Activated naive CD8-positive, alpha-beta T cell (primary cell): ENCODE data around the gene IL17C.
A peak's percentile ranks its signal among the peaks of the same experiment; 100 is the strongest.

Experiments
- H3K27ac Mint-ChIP-seq: one replicate; pipeline ENCODE4 v1.8.0; 2021; ENCODE audit warnings: mixed read lengths
- H3K27me3 Mint-ChIP-seq: one replicate; pipeline ENCODE4 v1.8.0; 2021; ENCODE audit warnings: mixed read lengths
- H3K36me3 Mint-ChIP-seq: one replicate; pipeline ENCODE4 v1.8.0; 2021; ENCODE audit warnings: mixed read lengths
- H3K4me1 Mint-ChIP-seq: one replicate; pipeline ENCODE4 v1.8.0; 2021; ENCODE audit warnings: low read depth, mixed read lengths
- H3K4me3 Mint-ChIP-seq: one replicate; pipeline ENCODE4 v1.8.0; 2021; ENCODE audit warnings: mild to moderate bottlenecking, mixed read lengths
- H3K9me3 Mint-ChIP-seq: one replicate; pipeline ENCODE4 v1.8.0; 2021; ENCODE audit warnings: low read depth, mixed read lengths

Gene IL17C

DNA sequence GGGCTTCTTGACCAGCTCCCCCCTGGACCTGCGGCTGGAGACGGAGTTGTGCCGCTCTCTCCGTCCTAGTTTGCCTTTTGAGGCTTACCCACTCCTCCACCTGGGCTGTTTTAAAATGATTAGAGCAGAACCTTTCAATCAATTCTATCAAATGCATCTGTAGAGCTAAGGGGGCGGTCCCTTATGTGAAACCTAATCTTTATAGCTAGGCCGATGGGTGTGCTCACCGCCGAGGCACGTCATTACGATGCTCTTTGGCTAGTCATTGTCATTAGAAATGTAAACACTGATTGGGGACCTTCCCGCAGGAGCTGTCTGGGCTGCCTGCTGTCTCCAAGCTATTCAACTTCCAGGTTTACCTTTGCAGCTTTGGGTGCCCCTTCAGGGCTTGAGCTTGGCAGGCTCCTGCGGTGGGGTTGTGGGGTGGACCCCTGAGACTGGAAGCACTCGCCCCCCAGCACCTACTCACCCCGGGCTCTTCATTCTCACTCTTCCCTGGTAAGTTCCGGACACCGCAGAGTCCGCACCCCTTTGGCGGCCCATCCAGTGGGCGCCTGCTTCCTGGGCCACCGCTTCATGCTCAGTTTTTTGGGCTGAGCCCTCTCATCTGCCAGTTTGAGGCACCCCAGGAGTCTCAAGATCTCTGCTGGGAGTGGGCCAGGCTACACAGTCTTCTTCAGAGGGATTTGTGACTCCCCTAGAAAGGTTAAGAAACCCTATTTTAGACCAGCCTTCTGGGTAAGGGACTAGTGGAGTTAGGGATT, 20.9 kb upstream of the IL17C start:
- Mint-ChIP-seq H3K27ac (peak overlapping the region; percentile 61), H3K4me1 (peaks cover 45% of the 10 kb centered on the region), H3K36me3 (peaks cover 4% of the 10 kb centered on the region), H3K9me3 (no peaks in the 10 kb centered on the region), H3K4me3 (no peak overlapping the region), H3K27me3 (no peaks in the 10 kb centered on the region)

DNA sequence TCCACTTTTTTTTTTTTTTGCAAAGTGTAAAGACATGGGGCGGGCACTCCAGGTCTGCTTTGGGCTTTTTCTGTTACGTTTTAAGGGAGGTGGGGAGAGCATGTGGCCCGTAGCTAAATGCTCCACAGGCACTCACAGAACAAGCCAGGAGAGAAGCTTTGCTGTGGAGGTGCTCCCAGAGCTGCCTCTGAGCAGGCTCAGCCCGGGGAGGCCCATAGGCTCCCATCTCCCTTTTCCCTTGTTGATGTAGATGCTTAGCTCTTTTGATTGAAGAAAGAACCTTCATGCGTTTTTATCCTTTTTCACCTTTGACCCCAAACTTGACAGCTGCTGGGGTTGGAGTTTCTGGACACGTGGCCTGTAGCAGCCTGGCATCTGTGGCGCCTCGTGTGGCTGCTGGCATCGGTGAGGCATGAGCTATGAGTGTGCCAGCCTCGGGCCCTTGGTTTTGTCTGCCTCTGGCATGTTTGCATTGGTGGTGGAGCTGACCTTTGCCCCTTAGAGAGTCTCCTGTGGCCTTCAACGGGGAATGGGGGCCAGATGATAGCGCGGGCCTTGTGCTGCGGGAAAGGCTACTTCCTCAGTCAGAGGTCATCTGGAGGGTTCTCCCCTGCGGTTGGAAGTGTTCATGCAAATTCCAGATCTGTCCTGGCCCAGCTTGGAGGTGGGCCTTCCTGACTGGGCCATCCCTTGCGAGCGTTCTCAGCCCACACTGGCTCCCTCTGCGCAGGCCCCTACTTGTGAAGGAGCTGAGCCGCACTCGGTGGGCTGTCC, 20.0 kb upstream of the IL17C start:
- peaks cover 42% of the 10 kb centered on the region for H3K4me1 Mint-ChIP-seq
- no peak overlapping the region for H3K4me3 Mint-ChIP-seq
- no peaks in the 10 kb centered on the region for H3K9me3 Mint-ChIP-seq
- no peaks in the 10 kb centered on the region for H3K27me3 Mint-ChIP-seq
- no peak overlapping the region for H3K27ac Mint-ChIP-seq
- H3K36me3 Mint-ChIP-seq = peaks cover 4% of the 10 kb centered on the region

DNA sequence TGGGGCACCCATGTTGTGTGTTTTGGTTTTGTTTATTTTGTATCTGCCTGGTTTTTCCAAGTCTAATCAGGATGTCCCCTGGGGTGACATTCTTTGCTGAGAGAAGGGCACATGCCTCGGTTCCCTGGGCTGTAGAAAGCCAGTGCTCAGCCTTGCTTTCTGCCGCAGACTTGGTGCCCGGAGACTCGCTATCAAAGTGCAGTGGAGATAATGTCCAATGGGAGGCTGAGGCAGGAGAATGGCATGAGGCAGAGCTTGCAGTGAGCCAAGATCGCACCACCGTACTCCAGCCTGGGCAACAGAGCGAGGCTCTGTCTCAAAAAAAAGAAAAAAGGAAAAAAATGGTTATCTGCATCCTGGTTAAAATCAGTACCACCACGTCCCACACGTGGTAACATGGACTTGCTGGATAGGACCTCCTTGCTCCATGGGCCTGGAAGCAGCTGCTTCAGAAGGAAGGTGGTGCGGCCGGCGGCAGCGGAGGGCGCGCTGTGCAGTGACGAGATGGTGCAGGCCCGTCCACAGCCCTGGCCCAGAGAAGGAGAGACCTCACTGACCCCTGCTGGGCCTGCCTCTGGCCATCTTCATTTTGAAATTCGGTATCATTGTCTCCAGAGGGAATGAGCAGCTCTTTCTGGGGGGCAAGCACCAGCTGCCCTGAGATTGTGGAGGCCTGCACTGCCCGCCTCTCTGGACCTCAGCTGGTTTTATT, 19.3 kb upstream of the IL17C start:
- no peaks in the 10 kb centered on the region for H3K27me3 Mint-ChIP-seq
- H3K36me3 Mint-ChIP-seq = no peaks in the 10 kb centered on the region
- H3K4me3 Mint-ChIP-seq = no peak overlapping the region
- no peaks in the 10 kb centered on the region for H3K9me3 Mint-ChIP-seq
- peak overlapping the region; percentile 28 for H3K27ac Mint-ChIP-seq
- peaks cover 38% of the 10 kb centered on the region for H3K4me1 Mint-ChIP-seq

DNA sequence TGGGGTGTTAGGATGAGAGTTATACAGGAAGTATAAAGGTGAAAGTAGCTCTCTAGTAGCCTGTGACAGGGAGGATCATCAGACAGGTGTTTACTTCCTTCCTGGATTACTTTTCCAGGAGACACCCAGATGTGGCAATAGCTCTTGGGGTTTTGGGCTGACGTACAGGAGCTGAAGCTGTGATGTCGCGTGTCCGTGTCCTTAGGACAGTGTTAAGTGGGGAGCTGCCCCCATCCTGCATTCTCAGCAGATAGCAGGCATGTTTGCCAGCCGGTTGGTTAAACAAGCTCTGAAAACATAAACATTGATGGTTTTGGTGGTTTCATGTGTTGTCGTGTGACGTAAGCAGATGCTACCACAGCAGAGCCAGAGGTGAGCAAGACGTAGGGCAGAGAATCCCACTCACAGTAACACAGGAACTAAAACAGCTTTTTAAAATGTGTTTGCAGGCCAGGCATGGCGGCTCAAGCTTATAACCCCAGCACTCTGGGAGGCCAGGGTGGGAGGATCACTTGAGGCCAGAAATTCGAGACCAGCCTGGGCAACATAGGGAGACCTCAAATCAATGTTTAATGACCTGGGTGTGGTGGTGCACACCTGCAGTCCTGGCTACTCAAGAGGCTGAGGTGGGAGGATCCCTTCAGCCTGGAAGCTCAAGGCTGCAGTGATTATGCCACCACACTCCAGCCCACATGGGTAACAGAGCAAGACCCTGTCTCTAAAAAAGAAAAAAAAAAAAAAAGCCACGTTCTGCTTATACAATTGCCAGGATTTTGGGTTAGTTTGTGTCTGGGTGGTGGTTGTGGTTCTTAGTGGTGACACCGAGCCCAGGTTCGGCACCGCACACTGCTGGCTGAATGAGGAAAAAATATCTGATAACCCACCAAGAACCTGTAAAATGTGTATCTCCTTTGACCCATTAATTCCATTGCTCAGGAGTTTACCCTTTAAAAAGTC, 18.2 kb upstream of the IL17C start:
- peak overlapping the region; percentile 75 for H3K27ac Mint-ChIP-seq
- H3K27me3 Mint-ChIP-seq = no peaks in the 10 kb centered on the region
- H3K36me3 Mint-ChIP-seq = no peaks in the 10 kb centered on the region
- no peaks in the 10 kb centered on the region for H3K9me3 Mint-ChIP-seq
- H3K4me1 Mint-ChIP-seq = peaks cover 37% of the 10 kb centered on the region
- H3K4me3 Mint-ChIP-seq = peak overlapping the region; percentile 58

DNA sequence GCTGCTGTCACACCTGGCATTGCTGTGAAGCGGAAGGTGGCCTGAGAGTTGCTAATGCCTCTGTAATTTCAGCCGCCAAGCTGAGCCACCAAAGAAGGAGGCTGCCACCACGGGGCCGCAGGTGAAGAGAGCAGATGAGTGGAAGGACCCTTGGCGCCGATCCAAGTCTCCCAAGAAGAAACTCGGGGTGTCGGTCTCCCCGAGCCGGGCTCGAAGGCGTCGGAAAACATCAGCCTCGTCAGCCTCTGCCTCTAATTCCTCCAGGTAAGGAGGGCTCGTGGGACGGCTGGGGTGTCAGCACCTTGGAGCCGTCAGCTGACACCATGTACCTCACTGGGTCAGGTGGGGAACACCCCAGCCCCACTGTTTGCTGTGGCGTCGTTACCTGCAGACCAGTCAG, 16.2 kb upstream of the IL17C start:
- no peak overlapping the region for H3K27ac Mint-ChIP-seq
- H3K4me1 Mint-ChIP-seq = peaks cover 31% of the 10 kb centered on the region
- H3K27me3 Mint-ChIP-seq = no peaks in the 10 kb centered on the region
- H3K36me3 Mint-ChIP-seq = no peaks in the 10 kb centered on the region
- no peak overlapping the region for H3K4me3 Mint-ChIP-seq
- no peaks in the 10 kb centered on the region for H3K9me3 Mint-ChIP-seq

DNA sequence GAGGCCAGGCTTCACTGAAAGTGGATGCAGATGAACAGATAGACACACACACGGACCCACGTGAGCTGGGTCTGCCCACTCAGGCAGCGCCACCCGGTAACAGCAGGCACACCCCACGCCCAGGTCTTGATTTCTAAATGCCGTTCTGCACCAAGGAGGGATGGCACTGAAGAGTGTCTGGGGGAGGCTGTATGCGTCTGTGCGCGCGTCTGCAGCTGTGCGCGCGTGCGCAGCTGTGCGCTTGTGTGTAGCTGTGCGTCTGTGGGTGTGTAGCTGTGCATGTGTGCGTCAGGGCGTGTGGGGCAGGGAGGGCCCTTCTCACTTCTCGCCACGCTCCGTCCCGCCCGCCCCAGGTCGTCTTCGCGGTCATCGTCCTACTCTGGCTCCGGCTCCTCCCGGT, 15.5 kb upstream of the IL17C start:
- Mint-ChIP-seq H3K27me3 (no peaks in the 10 kb centered on the region), H3K4me1 (peaks cover 31% of the 10 kb centered on the region), H3K36me3 (no peaks in the 10 kb centered on the region), H3K9me3 (no peaks in the 10 kb centered on the region), H3K4me3 (no peak overlapping the region), H3K27ac (peak overlapping the region; percentile 41)

DNA sequence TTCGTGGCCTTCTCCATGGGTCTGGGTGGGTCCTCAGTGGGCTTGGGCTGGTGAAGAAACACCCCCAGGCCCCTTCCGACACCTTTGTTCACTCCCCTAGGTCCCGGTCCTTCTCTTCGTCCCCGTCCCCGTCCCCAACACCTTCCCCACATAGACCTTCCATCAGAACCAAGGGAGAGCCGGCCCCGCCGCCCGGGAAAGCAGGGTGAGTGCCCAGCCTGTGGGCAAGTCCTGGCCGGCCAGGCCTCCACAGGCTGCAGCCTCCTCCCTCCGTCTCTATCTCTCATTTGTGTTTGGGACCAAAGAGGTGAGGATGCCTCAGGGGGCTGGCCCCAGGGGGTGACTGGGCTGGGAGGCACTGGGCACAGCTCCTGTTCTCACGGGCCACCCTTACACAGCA, 14.5 kb upstream of the IL17C start:
- no peaks in the 10 kb centered on the region for H3K36me3 Mint-ChIP-seq
- H3K9me3 Mint-ChIP-seq = no peaks in the 10 kb centered on the region
- H3K27ac Mint-ChIP-seq = no peak overlapping the region
- H3K4me1 Mint-ChIP-seq = peaks cover 23% of the 10 kb centered on the region
- no peaks in the 10 kb centered on the region for H3K27me3 Mint-ChIP-seq
- no peak overlapping the region for H3K4me3 Mint-ChIP-seq

DNA sequence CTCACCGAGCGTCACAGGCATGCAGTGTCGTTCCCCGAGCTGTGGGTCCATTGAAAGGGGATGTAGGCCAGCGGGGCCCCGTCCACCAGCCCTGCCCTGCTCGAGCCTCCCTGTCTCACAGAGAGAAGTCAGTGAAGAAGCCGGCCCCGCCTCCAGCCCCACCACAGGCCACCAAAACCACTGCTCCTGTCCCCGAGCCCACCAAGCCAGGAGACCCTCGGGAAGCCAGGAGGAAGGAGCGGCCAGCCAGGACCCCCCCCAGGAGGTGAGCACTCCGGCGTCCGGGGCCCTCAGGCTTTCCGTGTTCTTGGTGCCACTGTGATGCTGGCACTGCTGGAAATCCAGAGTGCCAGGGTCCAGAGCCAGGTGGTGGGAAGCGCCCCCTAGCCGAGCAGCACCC, 13.9 kb upstream of the IL17C start:
- Mint-ChIP-seq H3K27ac (no peak overlapping the region), H3K36me3 (no peaks in the 10 kb centered on the region), H3K27me3 (no peaks in the 10 kb centered on the region), H3K4me1 (peaks cover 16% of the 10 kb centered on the region), H3K9me3 (no peaks in the 10 kb centered on the region), H3K4me3 (no peak overlapping the region)

DNA sequence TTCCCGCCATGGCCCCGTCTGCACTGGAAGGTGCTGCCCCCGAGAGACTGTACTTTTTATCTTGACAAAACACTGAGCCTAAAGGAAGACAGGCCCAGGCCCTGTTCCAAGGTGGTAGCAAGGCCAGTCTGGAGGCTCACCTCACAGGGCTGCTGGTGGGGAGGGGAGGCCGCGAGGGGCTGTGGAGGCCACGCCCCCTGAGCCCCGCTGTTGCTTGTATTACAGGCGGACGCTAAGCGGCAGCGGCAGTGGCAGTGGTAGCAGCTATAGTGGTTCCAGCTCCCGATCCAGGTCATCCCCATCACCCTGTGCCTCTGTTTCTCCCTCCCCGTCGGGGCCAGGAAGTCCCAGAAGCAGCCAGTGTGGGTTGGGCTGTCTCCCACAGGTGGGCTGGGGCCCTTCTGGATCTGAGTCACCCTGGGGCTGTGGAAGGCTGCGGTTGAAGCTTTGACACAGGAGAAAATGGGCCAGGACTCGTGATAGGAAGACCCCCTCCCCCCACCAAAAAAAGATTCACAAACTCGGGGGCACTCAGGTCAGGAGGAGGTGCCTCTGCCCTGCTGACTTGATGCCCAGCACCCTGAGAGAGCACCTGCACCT, 13.3 kb upstream of the IL17C start:
- Mint-ChIP-seq H3K4me1 (peaks cover 10% of the 10 kb centered on the region), H3K9me3 (no peaks in the 10 kb centered on the region), H3K27me3 (no peaks in the 10 kb centered on the region), H3K36me3 (no peaks in the 10 kb centered on the region), H3K27ac (no peak overlapping the region), H3K4me3 (no peak overlapping the region)

DNA sequence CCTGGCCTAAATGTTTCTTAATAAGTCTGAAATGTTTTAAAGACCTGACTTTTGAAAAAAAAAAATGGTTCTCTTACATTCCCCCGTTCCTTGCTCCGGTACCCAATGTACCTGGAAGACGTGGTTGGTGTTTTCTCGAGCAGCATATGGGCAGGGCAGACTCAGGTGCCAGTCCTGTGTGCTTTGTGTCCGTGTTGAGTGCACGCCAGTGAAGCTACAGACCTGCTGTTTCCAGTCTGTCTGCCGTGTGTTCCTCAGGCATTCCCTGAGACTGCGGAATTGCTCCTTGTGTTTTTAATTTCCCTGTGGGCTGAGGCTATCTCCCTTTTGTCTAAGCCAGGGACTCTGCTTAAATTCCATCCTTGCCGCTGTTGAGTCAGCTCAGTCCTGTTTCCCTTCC, 11.7 kb upstream of the IL17C start:
- no peaks in the 10 kb centered on the region for H3K27me3 Mint-ChIP-seq
- H3K4me1 Mint-ChIP-seq = no peaks in the 10 kb centered on the region
- no peaks in the 10 kb centered on the region for H3K36me3 Mint-ChIP-seq
- H3K27ac Mint-ChIP-seq = no peak overlapping the region
- no peak overlapping the region for H3K4me3 Mint-ChIP-seq
- no peaks in the 10 kb centered on the region for H3K9me3 Mint-ChIP-seq

DNA sequence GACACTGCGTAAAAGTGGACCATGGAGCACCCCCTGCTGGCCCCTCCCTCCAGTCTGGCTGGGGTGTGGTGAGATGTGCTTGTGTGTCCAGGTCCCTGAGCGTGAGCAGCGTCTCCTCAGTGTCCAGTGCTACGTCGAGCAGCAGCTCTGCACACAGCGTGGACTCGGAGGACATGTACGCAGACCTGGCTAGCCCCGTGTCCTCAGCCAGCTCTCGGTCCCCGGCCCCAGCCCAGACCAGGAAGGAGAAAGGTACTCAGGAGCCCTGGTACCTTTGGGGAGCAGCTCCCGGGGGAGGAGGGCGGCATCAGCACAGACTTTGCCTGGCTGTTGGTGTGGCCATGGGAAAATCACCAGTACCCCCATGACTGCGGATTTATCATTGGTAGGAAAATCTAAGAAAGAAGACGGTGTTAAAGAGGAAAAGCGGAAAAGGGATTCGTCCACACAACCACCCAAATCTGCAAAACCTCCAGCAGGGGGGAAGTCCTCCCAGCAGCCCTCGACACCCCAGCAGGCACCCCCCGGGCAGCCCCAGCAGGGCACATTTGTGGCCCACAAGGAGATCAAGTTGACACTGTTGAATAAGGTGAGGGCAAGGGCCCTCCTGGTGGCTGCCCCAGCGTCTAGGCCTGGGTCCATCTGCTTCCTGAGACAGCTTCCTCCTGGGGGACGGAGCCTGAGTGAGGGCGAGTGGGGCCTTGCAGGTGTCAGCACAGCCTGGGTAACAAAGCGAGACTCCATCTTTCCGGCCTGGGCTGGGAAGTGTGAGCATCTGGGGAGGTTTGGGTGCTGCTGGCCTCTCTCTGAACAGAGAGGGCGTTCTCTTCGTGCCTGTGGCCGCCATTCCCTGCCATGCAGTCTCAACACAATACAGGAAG, 10.6 kb upstream of the IL17C start:
- no peak overlapping the region for H3K27ac Mint-ChIP-seq

DNA sequence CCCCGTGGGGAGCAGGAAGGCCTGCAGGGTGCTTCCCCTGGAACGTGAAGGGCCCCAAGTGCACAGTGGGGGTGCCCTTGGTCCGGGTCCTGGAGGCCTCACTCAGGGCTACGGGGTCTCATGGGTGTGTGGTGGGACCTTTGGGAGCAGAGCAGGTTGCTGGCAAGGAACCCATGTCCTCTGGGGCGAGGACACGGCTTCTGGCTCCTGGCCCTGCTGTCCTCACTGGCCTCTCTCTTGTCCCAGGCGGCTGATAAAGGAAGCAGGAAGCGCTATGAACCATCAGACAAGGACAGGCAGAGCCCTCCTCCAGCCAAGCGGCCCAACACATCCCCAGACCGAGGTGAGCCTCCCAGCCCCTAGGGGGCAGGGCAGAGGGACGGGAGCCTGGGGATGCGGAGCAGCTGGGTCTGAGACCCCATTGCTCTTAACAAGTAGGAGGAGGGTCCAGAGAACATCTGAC, 9.8 kb upstream of the IL17C start:
- no peak overlapping the region for H3K27ac Mint-ChIP-seq
- H3K4me1 Mint-ChIP-seq = peaks cover 4% of the 10 kb centered on the region
- H3K9me3 Mint-ChIP-seq = no peaks in the 10 kb centered on the region
- no peak overlapping the region for H3K4me3 Mint-ChIP-seq
- H3K27me3 Mint-ChIP-seq = no peaks in the 10 kb centered on the region
- no peaks in the 10 kb centered on the region for H3K36me3 Mint-ChIP-seq

More for the DNA sequence above, 10.6 kb upstream of the IL17C start:
- H3K9me3 Mint-ChIP-seq = no peaks in the 10 kb centered on the region
- H3K4me1 Mint-ChIP-seq = peaks cover 3% of the 10 kb centered on the region
- no peak overlapping the region for H3K4me3 Mint-ChIP-seq
- no peaks in the 10 kb centered on the region for H3K36me3 Mint-ChIP-seq
- no peaks in the 10 kb centered on the region for H3K27me3 Mint-ChIP-seq

DNA sequence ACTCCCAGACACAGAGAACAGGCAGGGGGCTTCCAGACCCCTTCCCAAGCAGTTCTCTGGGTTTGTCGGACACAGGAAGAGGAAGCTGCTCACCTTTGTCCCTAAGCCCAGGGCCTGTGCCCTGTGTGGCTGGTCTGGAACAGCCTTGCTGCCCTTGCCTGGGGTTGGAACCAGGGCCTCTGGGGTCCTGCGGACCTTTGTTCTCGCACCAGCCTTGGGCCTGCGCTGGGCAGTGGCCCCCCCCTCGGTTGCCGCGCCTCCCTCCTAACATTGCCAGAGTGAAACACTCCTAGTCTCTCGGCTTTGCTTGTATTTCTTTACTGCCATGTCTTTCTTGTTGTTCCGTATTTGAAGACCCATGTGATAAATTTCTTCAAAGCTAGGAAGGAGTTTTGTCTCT, 8.5 kb upstream of the IL17C start:
- Mint-ChIP-seq H3K4me1 (peaks cover 4% of the 10 kb centered on the region), H3K36me3 (no peaks in the 10 kb centered on the region), H3K27ac (no peak overlapping the region), H3K27me3 (no peaks in the 10 kb centered on the region), H3K9me3 (no peaks in the 10 kb centered on the region), H3K4me3 (no peak overlapping the region)
